Stimulated activated CD8-positive, alpha-beta memory T cell treated with anti-CD3 and anti-CD28 coated beads, Interleukin-7, amount 100 ng/mL, for 1 hour (primary cell): ENCODE measurements around the gene TIMMDC1.
"Not testable (repeated sequence)": the region's sequence is repeated elsewhere in the genome, so short reads cannot be mapped to it uniquely, and the experiment has no call there.

ENCODE experiments used
- DNase-seq, 2 donors: peaks; one replicate each; pipeline ENCODE4 v3.0.0-alpha.2; 2020; ENCODE audit warnings: low read depth in 2 of 2

TIMMDC1 gene

DNA sequence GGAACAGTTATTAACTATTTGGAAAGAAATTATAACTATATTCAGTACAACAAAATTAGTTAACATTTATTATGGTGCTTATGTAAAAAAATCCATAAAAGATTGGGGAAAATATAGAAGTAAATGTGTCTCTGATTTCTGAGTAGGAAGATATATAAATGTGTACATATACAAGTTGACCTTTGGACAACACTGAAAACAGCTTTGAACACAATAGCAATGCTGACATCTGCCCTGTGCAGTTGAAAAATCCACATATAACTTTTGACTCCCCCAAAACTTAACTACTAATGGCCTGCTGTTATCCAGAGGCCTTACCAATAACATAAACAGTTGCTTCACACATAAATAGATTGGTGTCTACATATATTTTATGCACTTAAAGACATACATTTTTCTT, 12.3 kb downstream of the TIMMDC1 start:
- no peak for DNase-seq

DNA sequence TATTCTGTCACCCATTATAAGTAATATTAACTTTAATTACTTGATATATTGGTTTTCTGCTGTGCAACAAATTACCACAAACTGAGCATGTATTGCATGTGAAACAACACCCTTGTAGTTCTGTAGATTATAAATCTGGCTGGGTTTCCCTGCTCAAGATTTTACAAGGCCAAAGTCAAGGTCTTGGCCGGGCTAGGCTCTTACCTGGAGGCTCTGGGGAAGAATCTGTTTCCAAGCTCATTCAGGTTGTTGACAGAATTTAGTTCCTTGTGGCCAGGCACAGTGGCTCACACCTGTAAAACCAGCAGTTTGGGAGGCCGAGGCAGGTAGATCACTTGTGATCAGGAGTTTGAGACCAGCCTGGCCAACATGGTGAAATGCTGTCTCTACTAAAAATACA, 16.3 kb downstream of the TIMMDC1 start:
- no peak for DNase-seq

DNA sequence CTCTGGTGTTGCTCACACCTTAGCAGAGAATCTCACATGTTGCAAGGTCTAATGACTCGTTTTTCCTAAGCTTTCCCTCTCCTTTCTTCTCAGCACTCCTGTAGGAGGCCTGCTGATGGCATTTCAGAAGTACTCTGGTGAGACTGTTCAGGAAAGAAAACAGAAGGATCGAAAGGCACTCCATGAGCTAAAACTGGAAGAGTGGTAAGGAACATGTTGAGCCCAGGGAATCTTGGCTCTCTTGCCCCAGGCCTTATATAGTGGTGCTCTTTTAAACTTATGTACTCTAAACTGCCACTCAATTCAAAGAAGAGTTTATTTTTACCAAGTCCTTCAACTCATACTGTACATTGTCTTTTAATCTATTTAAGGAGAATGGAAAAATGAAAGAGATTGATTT, 18.8 kb downstream of the TIMMDC1 start:
- no peak for DNase-seq

DNA sequence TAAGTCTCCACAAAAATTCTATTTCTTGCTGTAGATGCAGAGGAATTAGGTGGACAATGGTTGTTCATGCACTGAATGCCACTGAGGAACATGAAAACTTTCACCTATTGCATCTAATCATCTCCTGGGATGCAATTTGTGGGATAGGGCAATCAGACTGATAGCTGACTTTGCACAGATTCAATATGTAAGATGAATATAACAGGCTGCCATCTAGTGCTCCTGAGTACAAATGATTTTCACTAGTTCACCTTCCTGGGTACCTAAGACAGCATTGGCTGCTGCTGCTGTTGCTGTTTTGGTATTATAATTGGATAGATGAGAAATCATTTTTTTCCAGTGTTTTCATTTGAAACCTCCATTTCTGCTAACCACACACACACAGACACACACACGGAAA, 19.7 kb downstream of the TIMMDC1 start:
- DNase-seq: no peak

DNA sequence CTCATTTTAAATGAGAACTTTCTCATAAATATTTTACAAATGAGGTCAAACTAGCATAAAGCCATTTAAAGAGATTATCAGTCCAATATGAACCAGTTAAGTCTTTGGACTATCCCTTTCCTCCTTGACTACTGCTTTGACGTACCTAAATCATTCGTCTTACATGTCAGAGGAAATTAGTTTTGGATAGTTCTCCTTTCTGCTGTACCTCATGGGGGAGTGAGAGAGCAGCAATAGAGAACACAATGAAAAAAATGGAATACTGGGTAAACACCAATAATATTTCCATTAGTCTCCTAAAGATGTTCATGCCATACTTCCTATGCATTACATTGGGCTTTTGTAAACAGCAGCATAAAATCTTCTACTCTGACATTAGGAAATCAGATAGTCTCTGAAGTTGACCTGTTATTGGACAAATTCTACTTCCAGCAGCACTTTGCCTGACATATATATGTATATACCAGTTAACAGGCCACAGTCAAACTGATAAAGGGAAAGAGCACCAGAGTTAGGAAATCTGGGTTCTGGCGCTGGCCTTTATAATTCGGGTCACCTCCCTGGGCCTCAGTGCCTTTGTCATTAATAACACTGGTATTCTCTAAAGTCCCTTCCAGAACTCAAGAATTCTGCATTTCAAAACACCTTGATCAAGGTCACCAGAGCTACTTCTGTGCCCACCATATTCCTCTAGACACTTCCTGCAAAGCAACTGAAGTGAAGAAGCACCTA, 26.8 kb downstream of the TIMMDC1 start:
- DNase-seq: no peak

GRCh38 chr3:119527714-119528113, 29.4 kb downstream of the TIMMDC1 start:
- no peak for DNase-seq

DNA sequence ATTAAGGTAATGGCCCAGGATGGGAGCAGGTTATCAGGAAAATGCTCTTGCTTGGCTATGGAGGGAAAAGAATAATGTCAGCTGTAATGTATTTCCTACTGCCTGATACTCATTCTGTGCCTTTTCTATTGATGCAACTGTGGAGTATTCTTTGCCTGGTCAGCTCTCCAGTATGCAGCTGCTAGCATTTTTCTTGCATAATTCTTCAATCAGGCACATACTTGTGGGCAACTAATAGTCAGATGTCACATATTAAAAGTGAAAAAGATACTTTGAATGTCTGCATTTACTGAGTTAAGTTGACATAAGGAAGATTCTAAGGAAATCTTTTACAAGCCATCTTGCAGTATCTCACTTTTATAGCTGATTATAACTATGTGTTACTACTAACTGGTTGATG, 31.5 kb downstream of the TIMMDC1 start:
- DNase-seq: no peak

GRCh38 chr3:119530456-119530855, 32.1 kb downstream of the TIMMDC1 start:
- DNase-seq: no peak

DNA sequence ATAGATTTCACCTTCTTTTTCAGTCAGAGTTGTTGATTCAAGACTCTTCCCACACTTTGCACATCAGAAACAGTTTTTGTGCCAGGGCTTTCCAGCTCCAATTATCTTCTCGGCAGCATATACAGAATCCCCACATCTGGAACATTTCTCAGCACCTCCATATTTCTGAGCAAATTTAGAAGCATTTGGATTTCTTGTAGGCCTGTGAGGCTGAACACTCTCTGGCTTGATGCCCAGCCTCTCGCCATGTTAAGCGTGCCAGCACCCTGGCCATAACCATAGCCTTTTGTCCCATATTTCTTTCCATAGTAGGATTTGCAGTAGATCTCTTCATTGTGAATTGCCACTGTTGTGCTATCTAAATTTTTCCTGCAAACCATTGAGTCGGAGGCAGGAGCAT, 32.8 kb downstream of the TIMMDC1 start:
- no peak for DNase-seq

DNA sequence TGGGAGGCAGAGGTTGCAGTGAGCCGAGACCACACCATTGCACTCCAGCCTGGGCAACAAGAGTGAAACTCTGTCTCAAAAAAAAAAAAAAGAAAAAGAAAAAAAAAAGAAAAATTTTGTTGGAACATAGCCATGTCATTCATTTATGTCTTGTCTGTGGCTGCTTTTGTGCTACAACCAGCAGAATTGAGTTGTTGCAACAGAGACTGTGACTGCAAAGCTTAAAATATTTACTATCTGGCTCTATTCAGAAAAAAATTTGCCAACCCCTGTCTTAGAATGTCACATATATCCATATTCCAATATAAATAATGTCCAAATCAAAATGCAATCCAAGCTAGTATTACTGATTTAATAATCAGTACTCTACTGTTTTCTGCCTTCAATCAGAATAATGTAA, 35.9 kb downstream of the TIMMDC1 start:
- no peak for DNase-seq

- DNase-seq: no peak
Observed at GRCh38 chr3:119536757-119537156, 38.4 kb downstream of the TIMMDC1 start.

- no peak for DNase-seq
Observed at GRCh38 chr3:119538772-119539171, 40.4 kb downstream of the TIMMDC1 start.

- DNase-seq: no peak
Observed at GRCh38 chr3:119541547-119541946, 43.2 kb downstream of the TIMMDC1 start.

- no peak for DNase-seq
Observed at GRCh38 chr3:119542168-119542767, 43.9 kb downstream of the TIMMDC1 start.

- no peak for DNase-seq
Observed at GRCh38 chr3:119543147-119543546, 44.8 kb downstream of the TIMMDC1 start.

DNA sequence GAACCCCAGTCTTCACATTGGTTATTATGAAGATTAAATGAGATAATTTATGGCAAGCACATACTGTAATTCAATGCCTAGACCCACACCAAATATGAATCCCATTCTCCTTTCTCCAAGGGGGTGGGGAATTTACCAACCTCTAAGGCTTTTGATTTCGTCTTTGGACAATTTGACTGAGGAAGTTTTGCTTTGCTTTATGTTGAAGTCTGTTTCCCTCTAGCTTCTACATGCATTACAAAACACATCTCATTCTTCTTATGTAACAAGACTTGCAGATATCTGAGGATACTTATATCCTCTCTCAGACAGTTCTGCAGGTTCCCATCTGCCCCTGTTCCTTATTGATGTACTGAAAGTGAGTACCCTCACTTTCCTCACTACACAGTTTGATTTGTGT, 48.9 kb downstream of the TIMMDC1 start:
- DNase-seq: no peak

- no peak for DNase-seq
Observed at GRCh38 chr3:119548341-119548740, 50.0 kb downstream of the TIMMDC1 start.

DNA sequence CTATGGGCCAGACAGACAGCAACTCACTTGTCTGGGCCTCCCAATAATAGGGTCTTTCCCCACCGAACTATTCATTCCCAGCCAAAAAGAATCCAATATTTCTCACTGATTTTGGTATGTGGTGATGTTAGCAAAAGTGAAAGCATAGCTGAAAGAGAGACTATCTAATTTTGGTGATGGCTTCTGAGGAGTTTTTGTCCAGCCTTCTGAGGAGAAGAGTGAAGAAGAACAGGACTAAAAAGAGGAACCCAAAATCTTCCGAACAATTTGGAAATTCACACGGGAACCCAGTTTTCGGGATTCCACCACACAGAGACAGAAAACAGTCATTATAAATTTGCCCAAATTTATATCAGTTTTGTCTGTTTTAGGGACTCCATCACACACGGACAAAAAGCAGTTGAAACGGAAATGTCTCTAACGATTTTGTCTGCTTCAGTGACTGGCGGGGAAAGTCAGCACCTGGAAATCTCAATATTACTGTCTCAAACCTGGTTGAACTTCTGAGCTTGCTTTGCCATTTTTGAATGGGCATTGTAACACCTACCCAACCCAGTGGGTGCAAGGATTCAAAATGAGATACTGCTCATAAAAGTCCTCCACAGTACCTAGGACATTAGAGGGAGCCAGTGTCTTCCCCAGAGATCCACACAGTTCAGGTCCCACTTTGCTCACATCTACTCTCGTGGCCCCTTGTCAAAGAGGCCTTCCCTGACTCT, 52.0 kb downstream of the TIMMDC1 start:
- no peak for DNase-seq

GRCh38 chr3:119551598-119551997, 53.3 kb downstream of the TIMMDC1 start:
- no peak for DNase-seq

- not testable (repeated sequence) for DNase-seq
Observed at GRCh38 chr3:119552928-119553327, 54.6 kb downstream of the TIMMDC1 start.

GRCh38 chr3:119553823-119554415, 55.6 kb downstream of the TIMMDC1 start:
- no peak for DNase-seq

DNA sequence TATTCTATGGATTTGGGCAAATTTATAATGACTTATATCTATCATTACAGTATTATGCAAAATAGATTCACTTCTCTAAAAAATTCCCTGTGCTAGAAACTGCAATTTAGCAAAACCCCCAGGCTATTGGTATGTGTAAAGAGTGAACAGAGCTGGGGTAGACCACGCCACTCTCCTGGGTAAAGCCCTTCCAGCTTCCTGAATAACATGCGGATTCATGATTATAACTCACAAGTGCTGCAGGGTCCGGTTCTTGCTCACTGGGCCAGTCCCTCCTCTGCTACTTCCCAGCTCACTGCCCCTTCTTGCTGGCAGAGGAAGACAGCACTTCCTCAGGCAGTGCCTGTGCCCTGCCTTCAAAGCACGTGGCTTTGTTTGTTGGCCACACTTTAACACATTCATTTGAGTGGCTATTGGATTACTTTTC, 57.0 kb downstream of the TIMMDC1 start:
- no peak for DNase-seq

DNA sequence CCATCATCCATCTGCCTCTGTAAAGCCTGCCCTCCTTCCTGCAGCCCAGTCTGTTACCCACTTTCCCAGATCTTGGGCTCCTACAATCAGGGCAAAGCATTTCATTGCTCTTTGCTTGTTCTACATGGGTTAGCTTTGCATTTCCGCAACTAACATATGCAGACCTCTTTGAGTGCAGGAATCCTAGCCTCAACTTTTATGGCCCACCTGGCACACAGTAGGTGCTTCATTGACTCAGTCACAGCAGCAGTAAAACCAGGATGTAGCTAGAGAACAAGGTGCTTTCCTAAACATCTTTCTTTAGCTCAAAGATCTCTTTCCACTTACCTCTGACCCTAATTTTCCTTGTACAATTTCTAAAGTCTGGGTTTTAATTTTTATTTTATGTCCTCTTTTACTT, 57.6 kb downstream of the TIMMDC1 start:
- no peak for DNase-seq
